HT-29 (cell line): ENCODE measurements around the gene AIM2. TPM values are rescaled to one million over a fixed set of nuclear protein-coding genes. Genes with fewer than 3 reads are reported as not detected.

Experiments
- DNase-seq: peaks from one replicate; pipeline ENCODE4 v3.0.0-alpha.2; 2015; ENCODE audit warnings: low spot score
- total RNA-seq: library from RNA; depleted of rRNA; stranded (reverse); fragments of >200 nt; shearing (Covaris generic); gene quantifications from 2 replicates; pipeline ENCODE4 v1.2.3, GENCODE V29; 2014; rRNA removed

The AIM2 gene
- total RNA-seq, 1 experiment from 2014 or later, result not detected

- DNase-seq, result peak; percentile 11
Measured at GRCh38 chr1:159015440-159015909, 61.1 kb downstream of the AIM2 start.

GRCh38 chr1:159014851-159015250 lies 61.7 kb downstream of the AIM2 start:
- DNase-seq, result no peak

DNA sequence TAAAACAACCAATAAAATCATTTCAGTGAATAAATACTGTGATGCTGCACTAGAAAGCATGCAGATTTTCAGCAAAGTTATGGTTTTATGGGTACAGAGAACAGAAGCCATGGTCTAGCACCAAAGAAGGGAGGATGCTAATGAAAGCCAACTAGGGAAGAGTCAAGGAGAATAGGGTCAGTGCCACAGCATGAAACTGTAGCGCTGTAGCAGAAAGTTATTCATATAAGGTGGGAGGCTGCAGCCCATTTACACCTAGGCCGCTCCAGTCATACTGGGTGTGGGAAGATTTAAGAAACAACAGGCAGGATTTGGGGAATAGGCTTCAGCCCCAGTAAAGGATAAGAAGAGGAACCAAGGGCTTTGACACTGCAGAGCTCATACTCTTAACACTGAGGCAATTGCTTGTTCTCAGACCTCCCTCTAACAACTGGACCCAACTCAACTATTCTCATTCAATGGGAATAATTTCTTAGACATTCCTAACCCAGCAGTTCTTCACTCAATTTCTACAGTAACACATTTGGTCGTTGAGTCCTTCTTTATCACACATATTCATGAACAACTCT lies 62.5 kb downstream of the AIM2 start:
- DNase-seq, result no peak

DNA sequence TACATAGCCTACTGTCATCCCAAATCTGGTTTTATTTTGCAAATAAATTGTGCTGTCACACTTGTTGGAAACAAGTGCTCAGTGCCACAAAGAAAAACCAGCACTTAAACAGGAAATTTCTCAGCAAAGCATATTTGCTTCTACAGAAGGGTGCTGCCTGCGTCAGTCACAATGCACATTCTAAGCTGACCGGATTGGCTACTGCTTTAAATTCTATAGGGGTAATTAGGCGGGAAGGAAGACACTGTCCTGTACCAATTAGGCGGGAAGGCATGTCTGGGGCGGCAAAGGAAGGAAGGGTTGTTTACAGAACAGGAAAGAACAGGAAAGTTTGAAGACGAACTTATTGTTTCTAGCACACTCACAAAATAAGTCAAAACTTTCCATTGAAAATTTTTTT lies 64.1 kb downstream of the AIM2 start:
- no peak for DNase-seq

Other genes with a start within 250 kb of the AIM2 start
- not detected in 2 replicates for gene MNDA, start 245.4 kb downstream of the AIM2 start, total RNA-seq
- not detected in 2 replicates for gene PYHIN1, start 145.2 kb downstream of the AIM2 start, total RNA-seq
- gene IFI16, start 66.9 kb downstream of the AIM2 start, total RNA-seq, result not detected in 2 replicates
- not detected in 2 replicates for gene CADM3, start 94.8 kb upstream of the AIM2 start, total RNA-seq
- not detected in 2 replicates for gene ACKR1, start 128.1 kb upstream of the AIM2 start, total RNA-seq
- not detected in 2 replicates for gene FCER1A, start 225.6 kb upstream of the AIM2 start, total RNA-seq